Heart right ventricle (tissue), 16 donors: Measurements from ENCODE around the gene CYP24A1. TPM values are rescaled to one million over a fixed set of nuclear protein-coding genes. Genes with fewer than 3 reads are reported as not detected.

ENCODE experiments used
- ATAC-seq, 8 donors: fragments of 200-7000 bp; cut with Tn5 transposase; one replicate each; pipeline ENCODE4 v1.9.1; 2020; ENCODE audit warnings: mild to moderate bottlenecking in 8 of 8, moderate library complexity in 8 of 8, moderate number of reproducible peaks in 1 of 8
- DNase-seq, 2 donors: peaks; one replicate each; pipeline ENCODE4 v3.0.0-alpha.2; 2020
- H3K27ac ChIP-seq, 10 donors: fragments of 200-600 bp; sonication (generic) in 2 of 10; one replicate each; pipeline versions ENCODE4 v1.5.0 to v1.8.0; 2020 to 2022; ENCODE audit warnings: mild to moderate bottlenecking in 3 of 10
- H3K27me3 ChIP-seq, 7 donors: fragments of 200-600 bp; one replicate each; pipeline ENCODE4 v1.8.0; 2021 to 2022; ENCODE audit warnings: mild to moderate bottlenecking in 2 of 7
- H3K36me3 ChIP-seq, 9 donors: fragments of 200-600 bp; sonication (generic) in 1 of 9; one replicate each; pipeline versions ENCODE4 v1.5.0 to v1.8.0; 2020 to 2022; ENCODE audit warnings: mild to moderate bottlenecking in 2 of 9
- H3K4me1 ChIP-seq, 9 donors: fragments of 200-600 bp; sonication (generic) in 1 of 9; one replicate each; pipeline versions ENCODE4 v1.5.0 to v1.8.0; 2020 to 2022; ENCODE audit warnings: mild to moderate bottlenecking in 4 of 9
- H3K4me3 ChIP-seq, 10 donors: fragments of 200-600 bp; sonication (generic) in 2 of 10; one replicate each; pipeline versions ENCODE4 v1.5.0 to v1.8.0; 2020 to 2022; ENCODE audit warnings: mild to moderate bottlenecking in 7 of 10, moderate library complexity in 2 of 10
- H3K9me3 ChIP-seq, 11 donors: fragments of 200-600 bp in 10 of 11; sonication (generic) in 2 of 11; one replicate each; pipeline versions ENCODE4 v1.5.0 to v1.8.0; 2013 to 2022; ENCODE audit warnings: mild to moderate bottlenecking in 2 of 11, control low read depth in 1 of 11, moderate library complexity in 1 of 11
- CTCF ChIP-seq, 9 donors: fragments of 200-600 bp; sonication (generic) in 2 of 9; IDR thresholded peaks; one replicate each; pipeline versions ENCODE4 v1.5.0 to v1.8.0; 2021 to 2022; ENCODE audit warnings: antibody characterized with exemption in 9 of 9, mild to moderate bottlenecking in 5 of 9, moderate library complexity in 1 of 9
- WGBS, 2 donors: extraction: QIAGEN DNeasy Blood & Tissue Kit; methylation state at CpG; one replicate each; pipeline ENCODE4 v1.1.7; 2013; ENCODE audit warnings: inconsistent platforms in 1 of 2; 5-methylcytosine and 5-hydroxymethylcytosine counted together
- intact Hi-C, 10 donors: fragments of 100-400 bp; cut with DNase I; formaldehyde crosslinking; loops; one replicate each; pipeline versions ENCODE4 v1.11.1 to v1.14.2; 2022
- polyA plus RNA-seq, 2 donors: library from polyadenylated mRNA; stranded (reverse); fragments of 200-250 nt; gene quantifications; one replicate each; pipeline ENCODE4 v1.2.3, GENCODE V29; 2013
- total RNA-seq, 10 donors: library from RNA; stranded (reverse); fragmentation: NEBNext Ultra II Directional in 3 of 10; extraction: Animal tissue kit (Norgen Biotek cat#: 25700) in 3 of 10; gene quantifications; one replicate each; pipeline versions ENCODE4 v1.2.1 to v1.2.4, GENCODE V29; 2021 to 2023
- donor health status: Arrhythmogenic right ventricular cardiomyopathy.
- donor health status: ischemic (EF 13 %, LVEDD 7.1; RV severe dilation, severe dysfunction).
- donor health status: healthy with polysubstance abuse.
- donor health status: DM: no; HTN: yes; CAD: no.
- donor health status: DM: no; HTN: no; CAD: no.
- donor health status: ischemic (EF 25% LVEDD 6.9; RV normal size, moderate dysfunction).
- donor health status: ischemic (EF 25% LVEDD 5.7; RV mildly dilated, moderate dysfunction).
- donor health status: healthy.
- donor health status: DM: yes; HTN: yes; CAD: no.
- donor health status: Ischemic cardiomyopathy.
- donor health status: ischemic (EF 35%, LVEDD 5.7; RV mildly dilated, moderate dysfunction).
- donor health status: nonischemic (EF 11% LVEDD 7.7; RV severe dilation, severe dysfunction).
- donor health status: DM: yes; HTN: yes; CAD: no.
- donor health status: PGD.
- donor health status: ischemic (EF 29% LVEDD 5.4; RV normal size, mild dysfunction).
- donor health status: nonischemic (EF 23%, LVEDD 6.1; RV moderate dilation, normal function).

Gene CYP24A1
- total and polyA plus RNA-seq, 12 donors, result not detected

DNA sequence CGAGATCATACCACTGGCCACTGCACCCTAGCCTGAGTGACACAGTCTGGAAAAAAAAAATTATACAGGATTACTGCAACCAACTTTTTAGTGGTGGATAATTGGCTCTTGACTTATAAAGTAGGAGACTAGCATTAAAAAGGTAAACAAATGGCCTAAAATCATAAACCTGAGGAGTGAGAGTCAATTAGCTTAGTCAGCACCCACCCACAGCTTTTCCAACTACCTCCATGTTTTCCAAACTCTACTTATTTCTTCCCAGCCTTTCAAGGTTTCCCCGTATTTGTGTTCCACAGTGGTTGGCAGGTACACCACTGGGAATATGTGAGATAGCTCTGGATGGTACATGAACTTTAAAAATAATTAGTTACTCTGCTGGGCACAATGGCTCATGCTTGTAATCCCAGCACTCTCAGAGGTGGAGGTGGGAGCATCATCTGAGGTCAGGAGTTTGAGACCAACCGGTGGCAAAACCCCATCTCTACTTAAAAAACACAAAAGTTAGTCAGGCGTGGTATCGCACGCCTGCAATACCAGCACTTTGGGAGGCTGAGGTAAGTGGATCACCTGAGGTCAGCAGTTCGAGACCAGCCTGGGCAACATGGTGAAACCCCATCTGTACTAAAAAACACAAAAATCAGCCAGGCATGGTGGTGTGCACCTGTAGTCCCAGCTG, 6.7 kb downstream of the CYP24A1 start:
- Histone ChIP-seq H3K27ac (no peak overlapping the region), H3K4me1 (no peaks in the 10 kb centered on the region), H3K4me3 (no peak overlapping the region), H3K36me3 (no peaks in the 10 kb centered on the region), H3K9me3 (no peaks in the 10 kb centered on the region), H3K27me3 (peaks cover 0 to 77% (median 74%) of the 10 kb centered on the region in 7 donors)
- no peak for DNase-seq
- WGBS, 2 donors, result 93 to 94% methylated on average over 7 of the region's 7 CpGs
- ATAC-seq, result no peak
- intact Hi-C loops, result no loop called here
- no peak for TF ChIP-seq CTCF (IDR thresholded peaks at IDR 0.05)

GRCh38 chr20:54165803-54166202, 8.0 kb downstream of the CYP24A1 start:
- no peak overlapping the region for H3K27ac ChIP-seq
- WGBS, 2 donors, result 43 to 59% methylated on average over 2 of the region's 2 CpGs
- H3K9me3 ChIP-seq, result no peaks in the 10 kb centered on the region
- DNase-seq (no peak), ATAC-seq (no peak)
- intact Hi-C loops, result no loop called here
- H3K4me3 ChIP-seq, result no peak overlapping the region
- H3K4me1 ChIP-seq, result no peaks in the 10 kb centered on the region
- peaks cover 0 to 74% (median 65%) of the 10 kb centered on the region in 7 donors for H3K27me3 ChIP-seq
- H3K36me3 ChIP-seq, result no peaks in the 10 kb centered on the region
- TF ChIP-seq CTCF (IDR thresholded peaks at IDR 0.05), result no peak

DNA sequence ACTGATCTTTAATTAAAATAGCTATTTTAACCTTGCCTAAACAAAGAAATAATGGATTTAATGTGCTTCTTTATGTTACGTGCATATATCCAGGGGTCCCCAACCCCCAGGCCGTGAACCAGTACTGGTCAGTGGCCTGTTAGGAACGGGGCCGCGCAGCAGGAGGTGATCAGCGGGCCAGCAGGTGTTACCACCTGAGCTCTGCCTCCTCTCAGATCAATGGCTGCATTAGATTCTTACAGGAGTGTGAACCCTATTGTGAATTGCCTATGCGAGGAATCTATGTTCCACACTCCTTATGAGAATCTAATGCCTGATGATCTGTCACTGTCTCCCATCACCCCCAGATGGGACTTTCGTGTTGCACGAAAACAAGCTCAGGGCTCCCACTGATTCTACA, 8.8 kb downstream of the CYP24A1 start:
- ATAC-seq (no peak), DNase-seq (no peak)
- Histone ChIP-seq H3K27ac (no peak overlapping the region), H3K4me1 (no peaks in the 10 kb centered on the region), H3K4me3 (no peak overlapping the region), H3K9me3 (no peaks in the 10 kb centered on the region), H3K27me3 (peaks cover 0 to 73% (median 64%) of the 10 kb centered on the region in 7 donors), H3K36me3 (no peaks in the 10 kb centered on the region)
- intact Hi-C loops, result no loop called here
- WGBS, 2 donors, result 93 to 94% methylated on average over 9 of the region's 9 CpGs
- no peak for TF ChIP-seq CTCF (IDR thresholded peaks at IDR 0.05)

DNA sequence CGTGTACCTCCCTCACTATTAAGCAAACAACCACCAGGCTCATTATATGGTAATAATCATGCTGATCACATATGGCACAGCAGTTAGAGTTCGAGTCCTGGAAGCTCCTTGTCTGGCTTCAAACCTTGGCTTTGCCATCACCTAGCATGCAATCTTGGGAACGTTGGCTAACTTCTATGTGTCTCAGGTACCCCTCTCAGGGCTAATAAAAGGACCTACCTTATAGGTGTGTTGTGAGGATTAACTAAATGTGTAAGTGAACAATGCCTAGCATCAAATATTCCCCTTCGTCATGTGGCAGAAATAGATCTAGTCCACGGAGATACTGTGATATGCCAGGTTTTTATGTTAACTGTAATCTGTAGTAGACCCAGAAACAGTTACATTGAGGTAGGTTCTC, 10.4 kb downstream of the CYP24A1 start:
- intact Hi-C loops, result loop anchor here in 1 of 10 donors (5.0 kb wide), 1 partner anchor 1784 kb away; no protein-coding TSS in a partner anchor
- peaks cover 0 to 69% (median 55%) of the 10 kb centered on the region in 7 donors for H3K27me3 ChIP-seq
- H3K4me1 ChIP-seq, result no peaks in the 10 kb centered on the region
- WGBS, 2 donors, result 82 to 86% methylated on average over 5 of the region's 5 CpGs
- DNase-seq, result no peak
- no peak overlapping the region for H3K4me3 ChIP-seq
- no peak for TF ChIP-seq CTCF (IDR thresholded peaks at IDR 0.05)
- no peak for ATAC-seq
- no peaks in the 10 kb centered on the region for H3K9me3 ChIP-seq
- H3K36me3 ChIP-seq, result no peaks in the 10 kb centered on the region
- no peak overlapping the region for H3K27ac ChIP-seq
